Fibroblast of peridontal ligament (primary cell): Measurements from ENCODE around the gene INS.

Experiments
- DNase-seq: peaks from one replicate; pipeline ENCODE4 v3.0.0-alpha.2; 2010; ENCODE audit errors: extremely low read depth

INS gene

DNA sequence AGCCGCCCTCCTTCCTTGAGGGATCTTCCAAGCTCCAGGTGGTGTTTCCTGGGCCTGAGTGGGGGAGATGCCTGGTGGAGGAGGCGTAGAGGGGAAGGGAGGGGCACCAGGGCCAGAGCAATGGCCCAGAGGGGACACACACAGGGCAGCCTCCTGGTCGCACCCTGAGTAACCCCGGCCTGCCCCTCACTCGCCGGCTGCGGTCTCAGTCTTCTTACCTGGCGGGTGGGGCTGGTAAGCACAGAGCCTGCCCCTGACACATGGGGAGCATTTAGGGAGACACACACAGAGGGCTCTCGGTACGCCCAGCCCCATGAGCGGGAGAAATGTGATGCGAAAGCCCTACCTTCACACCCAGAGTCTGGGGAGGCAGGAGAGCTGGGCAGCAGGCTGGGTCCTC lies 45.7 kb downstream of the INS start:
- no peak for DNase-seq

DNA sequence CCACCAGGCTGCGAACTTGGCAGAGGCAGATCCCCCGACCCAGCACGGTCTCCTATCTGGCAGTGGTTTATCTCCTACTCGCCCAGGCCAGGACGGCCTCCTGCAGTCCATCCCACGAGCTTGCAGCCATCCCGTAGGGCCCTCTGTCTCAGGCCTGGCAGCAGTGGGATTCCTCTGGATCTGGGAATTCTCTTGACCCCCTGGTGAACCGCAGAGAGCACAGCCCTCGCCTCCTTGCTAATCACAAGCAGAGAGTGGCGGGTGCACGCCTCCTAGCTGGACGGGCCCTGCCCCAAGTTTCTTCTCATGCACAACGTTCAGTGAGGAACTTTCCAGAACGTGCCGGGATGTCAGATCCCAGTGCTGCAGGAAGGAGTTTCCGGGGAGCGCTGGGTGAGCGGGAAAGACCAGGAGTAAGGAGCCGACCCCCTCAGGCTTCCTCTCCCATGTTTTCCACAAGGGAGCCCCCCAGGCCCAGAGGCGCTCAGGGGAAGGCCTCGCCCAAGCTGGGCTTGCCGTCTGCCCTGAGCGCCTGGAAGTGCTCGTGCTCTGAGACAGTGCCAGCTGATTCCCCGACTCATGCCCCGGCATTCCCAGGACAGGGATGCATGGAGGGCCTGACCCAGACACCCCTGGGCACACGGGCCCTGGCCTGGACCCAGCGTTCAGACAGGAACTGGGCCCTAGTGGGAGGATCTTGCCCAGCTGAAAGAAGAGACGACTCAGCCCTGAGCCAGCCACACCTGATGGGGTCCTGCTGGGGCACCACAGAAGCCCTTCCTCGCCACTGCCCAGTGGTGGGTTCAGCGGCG lies 46.4 kb downstream of the INS start:
- no peak for DNase-seq

DNA sequence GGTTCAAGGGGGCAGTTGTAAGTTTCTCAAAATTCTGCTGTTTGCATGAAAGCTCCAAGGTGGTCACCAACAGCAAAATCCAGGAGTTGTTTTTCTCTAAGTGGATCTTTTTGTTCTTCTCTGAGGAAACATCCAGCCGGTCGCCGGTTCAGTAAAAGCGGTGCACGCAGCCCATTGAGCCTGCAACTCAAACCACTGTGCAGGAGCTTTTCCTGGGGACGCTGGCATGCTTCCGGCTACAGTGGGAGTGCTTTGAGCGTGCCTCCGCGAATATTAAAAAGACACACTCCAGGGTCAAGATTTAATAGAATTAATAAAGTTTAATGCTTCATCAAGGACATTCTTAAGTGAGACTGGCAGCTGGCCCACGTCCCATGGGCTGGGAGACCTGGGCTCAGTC lies 47.2 kb downstream of the INS start:
- no peak for DNase-seq

DNA sequence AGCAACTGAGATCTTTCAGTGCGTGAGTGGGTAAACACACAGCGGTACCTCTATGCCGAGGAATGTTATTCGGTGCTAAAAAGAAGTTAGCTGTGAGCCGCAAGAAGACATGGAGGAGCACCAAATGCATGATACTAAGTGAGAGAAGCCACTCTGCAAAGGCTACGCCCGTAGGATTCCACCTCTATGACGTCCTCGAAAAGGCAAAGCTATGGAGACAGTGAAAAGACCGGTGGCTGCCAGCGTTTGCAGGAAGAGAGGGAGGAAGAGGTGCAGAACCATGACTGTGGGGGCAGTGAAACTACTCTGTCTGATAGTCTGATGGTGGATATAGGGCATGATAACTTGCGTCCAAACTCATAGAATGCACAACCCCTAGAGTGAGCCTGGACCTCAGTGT lies 50.5 kb downstream of the INS start:
- DNase-seq, result no peak
